Mesenchymal stem cell (in vitro differentiated cells and primary cell): ENCODE results near the gene ZNF189.
"Not testable (repeated sequence)": the region's sequence is repeated elsewhere in the genome, so short reads cannot be mapped to it uniquely, and the experiment has no call there.

Experiments used
- DNase-seq: peaks from one replicate; pipeline ENCODE4 v3.0.0-alpha.2; 2013
- H2AFZ ChIP-seq: one replicate; pipeline ENCODE4 v1.6.1; 2013; ENCODE audit warnings: low read depth, mild to moderate bottlenecking, control low read depth, inconsistent platforms, low read length, moderate library complexity
- H2AK5ac ChIP-seq: 2 replicates; pipeline ENCODE4 v1.6.1; 2013; ENCODE audit warnings: low read length, moderate library complexity, mild to moderate bottlenecking, inconsistent platforms; ENCODE audit not compliant: severe bottlenecking
- H2BK120ac ChIP-seq: one replicate; pipeline ENCODE4 v1.6.1; 2013; ENCODE audit warnings: low read depth, mild to moderate bottlenecking, inconsistent platforms, low read length, moderate library complexity
- H2BK12ac ChIP-seq, 2 experiments: one replicate each; pipeline ENCODE4 v1.6.1; 2013; ENCODE audit warnings: inconsistent platforms in 2 of 2, low read length in 2 of 2, mild to moderate bottlenecking in 2 of 2, moderate library complexity in 2 of 2, control low read depth in 1 of 2
- H2BK15ac ChIP-seq: one replicate; pipeline ENCODE4 v1.6.1; 2013; ENCODE audit warnings: mild to moderate bottlenecking, low read depth, inconsistent platforms; ENCODE audit not compliant: poor library complexity, severe bottlenecking
- H2BK5ac ChIP-seq: 2 replicates; pipeline ENCODE4 v1.6.1; 2013; ENCODE audit warnings: low read depth, mild to moderate bottlenecking, low read length, control low read depth, inconsistent platforms; ENCODE audit not compliant: poor library complexity, severe bottlenecking
- H3K14ac ChIP-seq, 2 experiments: one replicate each; pipeline ENCODE4 v1.6.1; 2013; ENCODE audit warnings: inconsistent platforms in 2 of 2, low read length in 2 of 2, control low read depth in 1 of 2, mild to moderate bottlenecking in 1 of 2, moderate library complexity in 1 of 2
- H3K18ac ChIP-seq, 2 experiments: one replicate each; pipeline ENCODE4 v1.6.1; 2013; ENCODE audit warnings: inconsistent platforms in 2 of 2, low read length in 2 of 2, control low read depth in 1 of 2, low read depth in 1 of 2, mild to moderate bottlenecking in 1 of 2
- H3K23ac ChIP-seq, 2 experiments: one replicate each; pipeline ENCODE4 v1.6.1; 2013; ENCODE audit warnings: inconsistent platforms in 2 of 2, low read length in 2 of 2, mild to moderate bottlenecking in 2 of 2, moderate library complexity in 2 of 2, control low read depth in 1 of 2
- H3K27ac ChIP-seq: 2 replicates; pipeline ENCODE4 v1.5.1; 2013; ENCODE audit warnings: mild to moderate bottlenecking, moderate library complexity, low read length, control low read depth, inconsistent platforms; ENCODE audit not compliant: poor library complexity, severe bottlenecking
- H3K27me3 ChIP-seq, 2 experiments: 2 replicates each; pipeline versions ENCODE4 v1.6.1 to v1.7.0; 2013; ENCODE audit warnings: low read length in 2 of 2, mild to moderate bottlenecking in 2 of 2, moderate library complexity in 2 of 2, control low read depth in 1 of 2, inconsistent platforms in 1 of 2; ENCODE audit not compliant: control insufficient read depth in 1 of 2, insufficient read depth in 1 of 2
- H3K36me3 ChIP-seq, 2 experiments: 2 replicates each; pipeline versions ENCODE4 v1.6.1 to v1.7.0; 2013; ENCODE audit warnings: low read length in 2 of 2, control low read depth in 1 of 2, inconsistent platforms in 1 of 2, low read depth in 1 of 2, mild to moderate bottlenecking in 1 of 2; ENCODE audit not compliant: insufficient read depth in 2 of 2, control insufficient read depth in 1 of 2
- H3K4ac ChIP-seq, 2 experiments: one replicate each; pipeline ENCODE4 v1.6.1; 2013; ENCODE audit warnings: inconsistent platforms in 2 of 2, low read length in 2 of 2, mild to moderate bottlenecking in 2 of 2, moderate library complexity in 2 of 2, control low read depth in 1 of 2, low read depth in 1 of 2
- H3K4me1 ChIP-seq: 2 replicates; pipeline ENCODE4 v1.6.1; 2013; ENCODE audit warnings: low read depth, low read length, control low read depth; ENCODE audit not compliant: control insufficient read depth, insufficient read depth
- H3K4me2 ChIP-seq: 2 replicates; pipeline ENCODE4 v1.6.1; 2013; ENCODE audit warnings: low read length, mild to moderate bottlenecking, inconsistent platforms; ENCODE audit not compliant: poor library complexity, severe bottlenecking
- H3K4me3 ChIP-seq, 2 experiments: 2 replicates each; pipeline versions ENCODE4 v1.5.1 to v1.7.0; 2013; ENCODE audit warnings: low read length in 2 of 2, mild to moderate bottlenecking in 2 of 2, control low read depth in 1 of 2, low read depth in 1 of 2; ENCODE audit not compliant: insufficient read depth in 1 of 2
- H3K79me1 ChIP-seq: replicated peaks from 2 replicates; pipeline ENCODE4 v1.6.1; 2013; ENCODE audit warnings: mild to moderate bottlenecking, control low read depth, low read length, inconsistent platforms; ENCODE audit not compliant: poor library complexity, severe bottlenecking
- H3K9ac ChIP-seq: 2 replicates; pipeline ENCODE4 v1.7.0; 2013; ENCODE audit warnings: mild to moderate bottlenecking, low read length, moderate library complexity
- H3K9me3 ChIP-seq: 2 replicates; pipeline ENCODE4 v1.7.0; 2013; ENCODE audit warnings: mild to moderate bottlenecking, low read length; ENCODE audit not compliant: control insufficient read depth
- H4K8ac ChIP-seq: one replicate; pipeline ENCODE4 v1.6.1; 2013; ENCODE audit warnings: inconsistent platforms, mild to moderate bottlenecking, low read length, moderate library complexity
- H4K91ac ChIP-seq: one replicate; pipeline ENCODE4 v1.6.1; 2013; ENCODE audit warnings: mild to moderate bottlenecking, low read length, inconsistent platforms
- WGBS: methylation state at CpG from one replicate; pipeline ENCODE4 v1.1.7; 2013; ENCODE audit warnings: mixed read lengths; 5-methylcytosine and 5-hydroxymethylcytosine counted together

ZNF189 gene

DNA sequence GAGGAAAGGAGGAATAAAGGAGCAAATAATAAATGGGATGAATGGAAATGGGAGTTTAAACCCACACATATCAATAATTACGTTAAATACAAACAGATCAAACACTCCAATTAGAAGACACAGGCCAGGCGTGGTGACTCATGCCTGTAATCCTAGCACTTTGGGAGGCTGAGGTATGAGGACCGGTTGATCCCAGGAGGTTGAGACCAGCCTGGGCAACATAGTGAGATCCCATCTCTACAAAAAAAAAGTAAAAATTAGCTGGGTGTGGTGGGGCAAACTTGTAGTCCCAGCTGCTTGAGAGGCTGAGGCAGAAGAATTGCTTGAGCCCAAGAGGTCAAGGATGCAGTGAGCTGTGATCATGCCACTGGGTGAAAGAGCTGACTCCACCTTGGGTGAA lies 17.5 kb upstream of the ZNF189 start:
- Histone ChIP-seq H3K4me3 (no peak overlapping the region), H3K4me1 (peaks cover 7% of the 10 kb centered on the region)

DNA sequence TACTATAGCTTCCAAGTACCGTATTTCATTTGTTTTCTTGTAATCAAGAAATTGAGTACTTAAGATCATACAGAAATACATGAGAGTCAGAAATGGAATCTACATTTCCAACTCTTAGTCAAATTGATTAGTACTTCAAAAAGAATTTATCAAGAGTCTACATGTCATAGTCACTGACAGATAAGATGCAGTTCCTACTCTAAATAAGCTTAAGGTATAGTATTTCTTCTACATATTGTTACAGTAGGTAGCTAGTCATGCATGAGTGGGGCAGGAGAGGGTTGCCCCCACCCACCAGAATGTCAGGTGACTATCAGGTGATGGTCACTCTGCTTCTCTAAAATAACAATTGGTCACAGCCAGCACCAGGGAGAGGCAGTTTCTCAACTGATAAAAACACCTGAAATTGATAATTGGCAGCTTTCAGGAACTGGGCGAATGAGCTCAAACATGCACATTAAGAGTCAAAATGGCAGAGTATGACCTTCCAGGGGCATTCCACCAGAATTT lies 16.8 kb upstream of the ZNF189 start:
- H3K79me1 ChIP-seq = peaks cover 4% of the 10 kb centered on the region
- no peak overlapping the region for H4K91ac ChIP-seq
- peaks cover 5% of the 10 kb centered on the region for H3K4me1 ChIP-seq
- H3K9ac ChIP-seq = no peak overlapping the region
- H3K23ac ChIP-seq = no peak overlapping the region
- H2BK12ac ChIP-seq = no peak overlapping the region
- peak overlapping the region; percentile 14 for H3K27ac ChIP-seq
- H3K9me3 ChIP-seq = peaks cover 7% of the 10 kb centered on the region
- H3K18ac ChIP-seq = no peak overlapping the region
- no peak for DNase-seq
- no peak overlapping the region for H2BK120ac ChIP-seq
- peak overlapping the region; percentile 39 for H3K4me2 ChIP-seq
- no peaks in the 10 kb centered on the region for H3K27me3 ChIP-seq
- no peak overlapping the region for H3K4ac ChIP-seq
- peak overlapping the region; percentile 93 for H2AK5ac ChIP-seq
- H2BK5ac ChIP-seq = no peak overlapping the region
- no peak overlapping the region for H2BK15ac ChIP-seq
- no peak overlapping the region for H2AFZ ChIP-seq
- no peaks in the 10 kb centered on the region for H3K36me3 ChIP-seq
- H4K8ac ChIP-seq = no peak overlapping the region
- no peak overlapping the region for H3K4me3 ChIP-seq
- WGBS = 96% methylated on average over 1 of the region's 2 CpGs
- no peak overlapping the region for H3K14ac ChIP-seq

More for the DNA sequence above, 17.5 kb upstream of the ZNF189 start:
- H3K4ac ChIP-seq = no peak overlapping the region
- DNase-seq = no peak
- no peak overlapping the region for H3K23ac ChIP-seq
- 92% methylated on average over 3 of the region's 3 CpGs for WGBS
- H2BK12ac ChIP-seq = no peak overlapping the region
- H4K8ac ChIP-seq = no peak overlapping the region
- no peak overlapping the region for H2AK5ac ChIP-seq
- H3K4me2 ChIP-seq = no peak overlapping the region
- H2BK15ac ChIP-seq = no peak overlapping the region
- no peak overlapping the region for H2BK5ac ChIP-seq
- H3K18ac ChIP-seq = no peak overlapping the region
- no peak overlapping the region for H2BK120ac ChIP-seq
- H3K79me1 ChIP-seq = peaks cover 4% of the 10 kb centered on the region
- no peak overlapping the region for H2AFZ ChIP-seq
- H3K9me3 ChIP-seq = peaks cover 7% of the 10 kb centered on the region
- H3K36me3 ChIP-seq = no peaks in the 10 kb centered on the region
- no peaks in the 10 kb centered on the region for H3K27me3 ChIP-seq
- no peak overlapping the region for H3K27ac ChIP-seq
- H4K91ac ChIP-seq = no peak overlapping the region
- H3K14ac ChIP-seq = no peak overlapping the region
- H3K9ac ChIP-seq = no peak overlapping the region

GRCh38 chr9:101383361-101383760 lies 15.3 kb upstream of the ZNF189 start:
- no peak overlapping the region for H3K14ac ChIP-seq
- H2AFZ ChIP-seq = no peak overlapping the region
- no peak overlapping the region for H3K23ac ChIP-seq
- H3K9ac ChIP-seq = no peak overlapping the region
- 67% methylated on average over 1 of the region's 2 CpGs for WGBS
- no peak overlapping the region for H2BK5ac ChIP-seq
- no peak overlapping the region for H2BK12ac ChIP-seq
- no peak overlapping the region for H4K91ac ChIP-seq
- no peak overlapping the region for H3K4me2 ChIP-seq
- peaks cover 5% of the 10 kb centered on the region for H3K4me1 ChIP-seq
- H2BK15ac ChIP-seq = no peak overlapping the region
- H3K27ac ChIP-seq = peak overlapping the region; percentile 90
- no peak overlapping the region for H3K4me3 ChIP-seq
- no peak for DNase-seq
- peaks cover 0 to 6% of the 10 kb centered on the region in 2 experiments for H3K36me3 ChIP-seq
- H3K27me3 ChIP-seq = no peaks in the 10 kb centered on the region
- H3K4ac ChIP-seq = no peak overlapping the region
- peaks cover 7% of the 10 kb centered on the region for H3K9me3 ChIP-seq
- H3K18ac ChIP-seq = no peak overlapping the region
- H2BK120ac ChIP-seq = no peak overlapping the region
- no peak overlapping the region for H2AK5ac ChIP-seq
- H3K79me1 ChIP-seq = peaks cover 4% of the 10 kb centered on the region
- H4K8ac ChIP-seq = no peak overlapping the region

- H4K8ac ChIP-seq, H3K4me1 ChIP-seq, H3K18ac ChIP-seq, DNase-seq, H2AK5ac ChIP-seq, H3K27me3 ChIP-seq, H3K79me1 ChIP-seq, H2AFZ ChIP-seq, H3K4me2 ChIP-seq, H2BK15ac ChIP-seq, H2BK12ac ChIP-seq, H2BK120ac ChIP-seq, H4K91ac ChIP-seq, H3K4me3 ChIP-seq, H3K9me3 ChIP-seq, H3K23ac ChIP-seq, H3K9ac ChIP-seq, H3K14ac ChIP-seq, H3K4ac ChIP-seq: not testable (repeated sequence)
- H2BK5ac ChIP-seq = peak within 1 kb of the TSS; percentile 51
- peaks cover 0 to 22% of the 10 kb centered on the region in 2 experiments for H3K36me3 ChIP-seq
- peak within 1 kb of the TSS; percentile 87 for H3K27ac ChIP-seq
- WGBS = 90% methylated on average over 11 of the region's 11 CpGs
These were observed 13.6 kb upstream of the ZNF189 start, which contains the start of gene BAAT for GRCh38 chr9:101384873-101385536. BAAT (minus strand) TSS chr9:101385006; CDS start chr9:101371404, 13,602 bp downstream.
